ENCODE measurements around the gene MSH6. TPM values are rescaled to one million over a fixed set of nuclear protein-coding genes. Genes with fewer than 3 reads are reported as not detected.
"Not testable (repeated sequence)": the region's sequence is repeated elsewhere in the genome, so short reads cannot be mapped to it uniquely, and the experiment has no call there.

Gene MSH6
- total and polyA plus RNA-seq, 12 donors: 9.6 to 119 (median 55.0) TPM

GRCh38 chr2:47850198-47850597, 67.3 kb downstream of the MSH6 start:
- no peak for DNase-seq
- H3K36me3 ChIP-seq (replicated peaks in 1 of 2): no peaks in the 10 kb centered on the region
- H3K9me3 ChIP-seq (replicated peaks in 1 of 3): no peaks in the 10 kb centered on the region
- H3K27ac ChIP-seq: no peak overlapping the region
- TF ChIP-seq POLR2A (IDR thresholded peaks at IDR 0.05) (no peak), CTCF (IDR thresholded peaks at IDR 0.05) (no peak)
- no peaks in the 10 kb centered on the region for H3K27me3 ChIP-seq
- H3K4me1 ChIP-seq (replicated peaks in 1 of 2): peaks cover 0 to 27% of the 10 kb centered on the region in 2 donors
- intact Hi-C loops (cut with DNase I): loop anchor here in 1 of 2 donors (10.0 kb wide), 1 partner anchor 55 kb away; the partner anchor contains the start of gene FBXO11
- WGBS, 4 donors: 87 to 100% (median 98%) methylated on average over 1 of the region's 1 CpG
- no peak overlapping the region for H3K4me3 ChIP-seq

GRCh38 chr2:47853067-47853777, 70.3 kb downstream of the MSH6 start:
- not testable (repeated sequence) for DNase-seq; H3K9me3 ChIP-seq (replicated peaks in 1 of 3); H3K27ac ChIP-seq; H3K4me3 ChIP-seq; H3K27me3 ChIP-seq; H3K36me3 ChIP-seq (replicated peaks in 1 of 2)
- WGBS, 4 donors: 86 to 91% (median 88%) methylated on average over 8 of the region's 8 CpGs
- intact Hi-C loops (cut with DNase I): loop anchor here in 1 of 2 donors (10.0 kb wide), 1 partner anchor 52 kb away; the partner anchor contains the start of gene FBXO11
- H3K4me1 ChIP-seq (replicated peaks in 1 of 2): peaks cover 9 to 43% of the 10 kb centered on the region in 2 donors

Small RNAs within 50 kb of the gene (small RNA-seq; reads per million reads assigned to genes)
- gene RF00026: 0 reads per million in 2 donors
- gene RPL36AP15: 0 reads per million in 2 donors

Other genes with a start within 250 kb of the MSH6 start
- gene KCNK12, start 212.2 kb upstream of the MSH6 start, total RNA-seq: 1 to 10 TPM in 1 of 9 donors, under 1 TPM in 6, not detected in 2; 0.04 to 1.9 (median 0.28) TPM
- gene KCNK12, start 212.2 kb upstream of the MSH6 start, polyA plus RNA-seq: under 1 TPM; 0.20 to 0.32 (median 0.30) TPM
- gene FBXO11, start 123.4 kb downstream of the MSH6 start, total RNA-seq: 10 to 100 TPM; 21.7 to 61.7 (median 47.6) TPM
- 10 to 100 TPM; 38.1 to 50.7 (median 45.6) TPM for gene FBXO11, start 123.4 kb downstream of the MSH6 start, polyA plus RNA-seq

All from adrenal gland (tissue), 12 donors.